Measurements from ENCODE around the gene CAPN9.

- TF ChIP-seq POLR2A (IDR thresholded peaks at IDR 0.05; ENCODE audit: extremely low read depth, insufficient read length) (no peak), CTCF (IDR thresholded peaks at IDR 0.05; ENCODE audit: low read depth, low read length) (no peak), MAX (IDR thresholded peaks at IDR 0.05; ENCODE audit: low read depth, low read length) (no peak)
These were observed 54.0 kb downstream of the CAPN9 start for GRCh38 chr1:230800891-230801840.

All from NB4 (cell line).